Stimulated activated naive B cell treated with anti-CD40 and anti-IgM and Interleukin-4, amounts not matched to agents 10 μg/mL and 1 μg/mL and 100 μg/mL, for 72 hours (primary cell): ENCODE data around the gene LRMDA.

Experiments used
- ATAC-seq, 2 donors: fragments of 150-1000 bp; cut with Tn5 transposase; replicated peaks; 2 replicates each; pipeline ENCODE4 v1.10.0; 2021; ENCODE audit warnings: moderate library complexity in 1 of 2
- DNase-seq: peaks from one replicate; pipeline ENCODE4 v3.0.0; 2021
- H3K27ac Mint-ChIP-seq: one replicate; pipeline ENCODE4 v1.8.0; 2022; ENCODE audit warnings: mild to moderate bottlenecking, mixed read lengths
- H3K27me3 Mint-ChIP-seq, 2 donors: one replicate each; pipeline ENCODE4 v1.8.0; 2022; ENCODE audit warnings: mixed read lengths in 2 of 2
- H3K36me3 Mint-ChIP-seq, 2 donors: one replicate each; pipeline ENCODE4 v1.8.0; 2022; ENCODE audit warnings: mixed read lengths in 2 of 2, mild to moderate bottlenecking in 1 of 2
- H3K4me1 Mint-ChIP-seq, 2 donors: one replicate each; pipeline ENCODE4 v1.8.0; 2022; ENCODE audit warnings: mixed read lengths in 2 of 2, mild to moderate bottlenecking in 1 of 2
- H3K4me3 Mint-ChIP-seq, 2 donors: one replicate each; pipeline ENCODE4 v1.8.0; 2022; ENCODE audit warnings: mild to moderate bottlenecking in 2 of 2, mixed read lengths in 2 of 2, moderate library complexity in 1 of 2
- H3K9me3 Mint-ChIP-seq, 2 donors: one replicate each; pipeline ENCODE4 v1.8.0; 2022; ENCODE audit warnings: mixed read lengths in 2 of 2, mild to moderate bottlenecking in 1 of 2

Gene LRMDA

GRCh38 chr10:75648854-75649253, 217.4 kb downstream of the LRMDA start:
- H3K4me1 Mint-ChIP-seq: no peaks in the 10 kb centered on the region
- no peak for DNase-seq
- no peak overlapping the region for H3K27ac Mint-ChIP-seq
- no peak for ATAC-seq
- no peaks in the 10 kb centered on the region for H3K36me3 Mint-ChIP-seq
- peaks cover 4 to 6% of the 10 kb centered on the region in 2 donors for H3K27me3 Mint-ChIP-seq
- no peak overlapping the region for H3K4me3 Mint-ChIP-seq
- peaks cover 0 to 2% of the 10 kb centered on the region in 2 donors for H3K9me3 Mint-ChIP-seq

DNA sequence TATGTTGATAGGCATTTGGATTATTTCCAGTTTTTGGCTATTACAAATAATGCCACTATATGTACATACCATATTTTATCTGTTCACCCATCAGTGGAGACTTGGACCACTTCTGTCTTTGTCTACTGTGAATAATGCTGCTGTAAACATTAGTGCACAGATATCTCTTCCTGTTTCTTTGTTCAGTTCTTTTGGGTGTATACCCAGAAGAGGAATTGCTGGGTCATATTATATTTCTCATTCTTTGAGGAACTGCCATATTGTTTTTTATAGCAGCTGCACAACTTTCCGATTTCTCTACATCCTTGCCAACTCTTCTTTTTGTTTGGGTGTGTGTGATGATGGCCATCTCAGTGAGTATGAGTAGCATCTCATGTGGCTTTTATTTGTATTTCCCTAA, 218.0 kb downstream of the LRMDA start:
- no peak for ATAC-seq
- Mint-ChIP-seq H3K27me3 (peaks cover 4 to 6% of the 10 kb centered on the region in 2 donors), H3K4me3 (no peak overlapping the region), H3K27ac (no peak overlapping the region), H3K36me3 (no peaks in the 10 kb centered on the region), H3K9me3 (peaks cover 0 to 2% of the 10 kb centered on the region in 2 donors), H3K4me1 (no peaks in the 10 kb centered on the region)
- no peak for DNase-seq

- Mint-ChIP-seq H3K9me3 (peaks cover 0 to 2% of the 10 kb centered on the region in 2 donors), H3K4me1 (no peaks in the 10 kb centered on the region), H3K4me3 (no peak overlapping the region), H3K27me3 (peaks cover 4% of the 10 kb centered on the region in 2 donors), H3K27ac (no peak overlapping the region), H3K36me3 (no peaks in the 10 kb centered on the region)
- DNase-seq (no peak), ATAC-seq (no peak)
Measured at GRCh38 chr10:75650648-75651047, 219.2 kb downstream of the LRMDA start.

GRCh38 chr10:75651417-75651816, 220.0 kb downstream of the LRMDA start:
- H3K27me3 Mint-ChIP-seq: peaks cover 0 to 4% of the 10 kb centered on the region in 2 donors
- H3K9me3 Mint-ChIP-seq: peaks cover 0 to 3% of the 10 kb centered on the region in 2 donors
- no peak for DNase-seq
- no peaks in the 10 kb centered on the region for H3K4me1 Mint-ChIP-seq
- no peak overlapping the region for H3K4me3 Mint-ChIP-seq
- ATAC-seq: no peak
- H3K27ac Mint-ChIP-seq: no peak overlapping the region
- H3K36me3 Mint-ChIP-seq: no peaks in the 10 kb centered on the region

- Mint-ChIP-seq H3K4me3 (no peak overlapping the region), H3K9me3 (peaks cover 0 to 3% of the 10 kb centered on the region in 2 donors), H3K27ac (no peak overlapping the region), H3K36me3 (no peaks in the 10 kb centered on the region), H3K4me1 (no peaks in the 10 kb centered on the region), H3K27me3 (peaks cover 0 to 5% of the 10 kb centered on the region in 2 donors)
- no peak for DNase-seq
- ATAC-seq: no peak
Measured at GRCh38 chr10:75652146-75652740, 220.8 kb downstream of the LRMDA start.

DNA sequence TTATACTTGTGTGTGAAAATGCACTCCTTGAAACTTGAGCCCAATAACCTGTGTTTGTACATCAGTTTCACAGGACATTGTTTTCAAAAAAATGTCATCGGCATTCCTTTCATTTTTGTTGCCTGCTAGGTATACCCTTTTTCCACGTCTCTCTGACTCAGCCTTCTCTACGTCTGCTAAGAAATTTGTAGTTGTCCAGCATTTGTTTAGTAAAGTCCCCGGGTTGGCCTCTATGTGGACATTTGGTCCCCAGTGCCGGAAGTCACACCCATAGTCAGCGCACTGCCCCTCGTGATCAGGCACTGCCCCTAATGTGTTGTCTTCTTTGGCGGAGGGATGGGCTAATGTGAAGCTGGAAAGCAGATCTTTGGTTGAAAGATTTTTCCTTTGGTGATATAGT, 222.3 kb downstream of the LRMDA start:
- peaks cover 0 to 6% of the 10 kb centered on the region in 2 donors for H3K9me3 Mint-ChIP-seq
- no peaks in the 10 kb centered on the region for H3K4me1 Mint-ChIP-seq
- no peak for ATAC-seq
- H3K36me3 Mint-ChIP-seq: no peaks in the 10 kb centered on the region
- DNase-seq: no peak
- H3K27me3 Mint-ChIP-seq: peaks cover 9% of the 10 kb centered on the region in 2 donors
- no peak overlapping the region for H3K27ac Mint-ChIP-seq
- no peak overlapping the region for H3K4me3 Mint-ChIP-seq

DNA sequence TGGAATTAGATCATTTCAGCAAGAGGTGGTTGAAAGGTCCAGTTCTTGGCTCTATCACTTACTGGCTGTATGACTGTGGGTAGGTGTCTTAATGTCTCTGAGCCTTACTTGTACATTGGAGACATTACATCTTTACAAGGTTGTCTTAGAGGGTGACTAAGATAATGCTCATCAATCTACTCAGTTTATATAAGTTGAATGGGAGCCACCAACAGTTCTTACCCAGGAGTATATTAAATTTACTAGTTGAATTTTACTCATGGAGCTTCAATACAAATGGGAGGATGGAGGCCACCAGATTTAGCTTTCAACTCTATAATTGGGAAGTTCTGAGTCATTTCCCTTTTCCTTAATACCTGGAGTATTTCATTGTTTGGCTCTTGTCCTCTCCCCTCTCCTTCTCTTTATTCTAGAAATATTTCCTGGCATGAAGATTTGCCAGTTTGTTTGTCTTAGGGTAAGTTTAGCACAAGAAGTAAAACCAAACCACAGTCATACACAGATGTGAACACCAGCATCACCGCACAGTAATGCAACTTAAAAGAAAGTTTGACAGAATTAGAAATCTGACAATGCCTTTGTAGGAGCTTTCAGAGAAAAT, 222.8 kb downstream of the LRMDA start:
- no peak for ATAC-seq
- Mint-ChIP-seq H3K4me3 (no peak overlapping the region), H3K9me3 (peaks cover 0 to 6% of the 10 kb centered on the region in 2 donors), H3K36me3 (no peaks in the 10 kb centered on the region), H3K27ac (no peak overlapping the region), H3K4me1 (no peaks in the 10 kb centered on the region), H3K27me3 (peaks cover 12 to 14% of the 10 kb centered on the region in 2 donors)
- DNase-seq: no peak

DNA sequence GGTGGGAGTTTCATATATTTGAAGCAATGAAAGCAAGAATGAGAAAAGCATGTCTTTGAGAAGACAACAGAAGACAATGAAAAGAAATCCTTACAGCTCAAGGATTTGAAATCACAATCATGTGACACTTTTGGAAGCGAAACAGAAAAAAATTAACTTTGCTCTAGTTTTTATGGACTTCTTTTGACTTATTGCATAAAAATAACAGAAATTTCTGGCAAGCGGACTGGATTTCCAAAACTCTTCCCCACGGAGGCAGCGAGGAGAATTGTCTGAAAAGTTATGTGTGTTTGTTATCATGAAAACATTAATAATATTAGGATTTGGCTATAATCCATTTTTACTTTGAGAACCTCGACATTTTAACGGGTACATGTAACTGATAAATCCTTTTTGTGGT, 223.3 kb downstream of the LRMDA start:
- ATAC-seq (no peak), DNase-seq (no peak)
- Mint-ChIP-seq H3K27ac (no peak overlapping the region), H3K27me3 (peaks cover 9 to 15% of the 10 kb centered on the region in 2 donors), H3K4me1 (no peaks in the 10 kb centered on the region), H3K4me3 (no peak overlapping the region), H3K9me3 (peaks cover 0 to 6% of the 10 kb centered on the region in 2 donors), H3K36me3 (no peaks in the 10 kb centered on the region)

DNA sequence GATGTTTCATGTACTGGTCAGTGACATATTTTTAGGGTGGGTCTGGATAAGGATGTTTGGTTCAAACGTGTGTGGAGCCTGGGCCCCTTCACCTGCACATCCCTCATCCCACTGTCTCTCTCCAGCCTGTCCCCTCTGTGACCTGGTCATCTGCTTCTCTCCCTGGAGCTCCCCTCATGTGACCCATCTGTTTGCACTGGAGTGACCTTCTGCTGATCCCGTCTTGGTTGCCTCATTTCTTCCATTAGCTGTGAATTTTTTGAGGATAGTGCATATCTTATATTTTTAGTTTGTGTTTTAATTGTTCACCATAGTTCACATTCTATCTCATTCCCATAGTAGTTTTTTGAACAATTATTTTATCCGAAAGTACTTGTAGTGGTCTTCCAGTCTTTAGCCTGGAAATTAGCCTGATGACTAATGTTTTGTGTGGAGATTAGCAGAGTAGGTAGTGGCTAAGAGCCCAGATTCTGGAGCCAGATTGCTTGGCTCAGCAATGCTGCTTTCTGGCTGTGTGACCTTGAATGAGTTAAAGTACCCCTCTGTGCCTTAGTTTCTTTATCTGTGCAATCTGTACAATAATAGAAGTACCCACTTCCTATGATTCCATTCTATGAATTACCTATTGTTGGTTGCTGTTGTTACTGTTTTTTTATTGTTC, 224.5 kb downstream of the LRMDA start:
- no peak for ATAC-seq
- DNase-seq: no peak
- H3K9me3 Mint-ChIP-seq: peaks cover 0 to 4% of the 10 kb centered on the region in 2 donors
- no peaks in the 10 kb centered on the region for H3K36me3 Mint-ChIP-seq
- H3K27ac Mint-ChIP-seq: no peak overlapping the region
- H3K4me1 Mint-ChIP-seq: no peaks in the 10 kb centered on the region
- peaks cover 9 to 15% of the 10 kb centered on the region in 2 donors for H3K27me3 Mint-ChIP-seq
- no peak overlapping the region for H3K4me3 Mint-ChIP-seq

- no peaks in the 10 kb centered on the region for H3K4me1 Mint-ChIP-seq
- H3K9me3 Mint-ChIP-seq: peaks cover 0 to 4% of the 10 kb centered on the region in 2 donors
- H3K27ac Mint-ChIP-seq: no peak overlapping the region
- ATAC-seq (no peak), DNase-seq (no peak)
- H3K4me3 Mint-ChIP-seq: no peak overlapping the region
- H3K27me3 Mint-ChIP-seq: peaks cover 9 to 15% of the 10 kb centered on the region in 2 donors
- no peaks in the 10 kb centered on the region for H3K36me3 Mint-ChIP-seq
Measured at GRCh38 chr10:75657351-75657750, 225.9 kb downstream of the LRMDA start.

GRCh38 chr10:75658036-75658435, 226.6 kb downstream of the LRMDA start:
- Mint-ChIP-seq H3K4me3 (no peak overlapping the region), H3K27ac (no peak overlapping the region), H3K9me3 (peaks cover 0 to 4% of the 10 kb centered on the region in 2 donors), H3K27me3 (peaks cover 9 to 15% of the 10 kb centered on the region in 2 donors), H3K36me3 (no peaks in the 10 kb centered on the region), H3K4me1 (no peaks in the 10 kb centered on the region)
- DNase-seq: no peak
- no peak for ATAC-seq

- ATAC-seq: no peak
- no peak overlapping the region for H3K4me3 Mint-ChIP-seq
Measured at GRCh38 chr10:75658496-75658895, 227.1 kb downstream of the LRMDA start.

GRCh38 chr10:75658915-75659314, 227.5 kb downstream of the LRMDA start:
- Mint-ChIP-seq H3K27me3 (peaks cover 9 to 15% of the 10 kb centered on the region in 2 donors), H3K36me3 (no peaks in the 10 kb centered on the region), H3K4me1 (no peaks in the 10 kb centered on the region), H3K9me3 (peaks cover 0 to 4% of the 10 kb centered on the region in 2 donors), H3K4me3 (no peak overlapping the region), H3K27ac (no peak overlapping the region)
- DNase-seq (no peak), ATAC-seq (no peak)

More at GRCh38 chr10:75658496-75658895, 227.1 kb downstream of the LRMDA start:
- Mint-ChIP-seq H3K36me3 (no peaks in the 10 kb centered on the region), H3K27ac (no peak overlapping the region), H3K4me1 (no peaks in the 10 kb centered on the region), H3K27me3 (peaks cover 9 to 15% of the 10 kb centered on the region in 2 donors), H3K9me3 (peaks cover 0 to 4% of the 10 kb centered on the region in 2 donors)
- DNase-seq: no peak

DNA sequence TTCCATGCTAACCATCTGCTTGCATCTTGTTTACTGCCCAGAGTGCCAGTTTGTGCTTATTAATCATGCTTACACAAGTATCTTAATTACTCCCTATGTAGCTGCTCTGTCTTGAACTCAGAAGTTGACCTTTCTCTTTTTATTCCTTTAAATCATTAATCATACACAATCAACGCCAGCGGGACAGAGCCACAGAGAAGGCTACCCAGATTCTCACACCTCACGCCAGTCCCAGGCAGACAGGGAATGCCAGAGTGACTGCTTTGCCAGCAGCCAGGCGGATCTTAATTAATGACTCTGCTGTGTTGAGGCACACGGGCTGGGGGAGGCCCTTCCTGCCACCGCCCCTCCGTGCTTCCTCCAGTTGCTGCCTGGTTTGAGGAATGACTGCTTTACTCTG, 229.4 kb downstream of the LRMDA start:
- DNase-seq (no peak), ATAC-seq (no peak)
- H3K27ac Mint-ChIP-seq: no peak overlapping the region
- peaks cover 0 to 3% of the 10 kb centered on the region in 2 donors for H3K9me3 Mint-ChIP-seq
- peaks cover 14 to 21% of the 10 kb centered on the region in 2 donors for H3K27me3 Mint-ChIP-seq
- H3K4me3 Mint-ChIP-seq: no peak overlapping the region
- H3K36me3 Mint-ChIP-seq: no peaks in the 10 kb centered on the region
- no peaks in the 10 kb centered on the region for H3K4me1 Mint-ChIP-seq

DNA sequence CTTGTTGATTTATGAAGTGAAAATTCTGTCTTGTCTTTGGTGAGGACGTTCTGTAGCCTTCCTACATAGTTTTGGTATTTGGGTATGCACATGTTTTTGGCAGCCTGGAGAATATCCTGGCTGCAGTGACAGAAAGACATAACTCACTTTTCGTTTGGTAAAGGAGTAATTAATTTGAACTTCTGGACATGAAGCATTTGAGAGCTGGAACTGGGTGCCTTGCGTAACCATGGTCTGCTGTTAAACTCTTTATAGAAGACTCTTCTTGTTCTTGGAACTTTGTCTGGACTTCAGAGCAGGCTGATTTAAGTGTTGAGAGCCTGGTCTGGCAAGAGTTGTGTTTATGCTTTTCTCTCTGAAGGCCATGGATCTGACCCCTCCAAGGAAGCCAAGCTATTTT, 231.3 kb downstream of the LRMDA start:
- Mint-ChIP-seq H3K36me3 (no peaks in the 10 kb centered on the region), H3K4me1 (no peaks in the 10 kb centered on the region), H3K4me3 (no peak overlapping the region), H3K9me3 (no peaks in the 10 kb centered on the region), H3K27ac (no peak overlapping the region), H3K27me3 (peaks cover 9 to 20% of the 10 kb centered on the region in 2 donors)
- no peak for ATAC-seq
- no peak for DNase-seq
